ENCODE results near the gene USP19.

The USP19 gene

DNA sequence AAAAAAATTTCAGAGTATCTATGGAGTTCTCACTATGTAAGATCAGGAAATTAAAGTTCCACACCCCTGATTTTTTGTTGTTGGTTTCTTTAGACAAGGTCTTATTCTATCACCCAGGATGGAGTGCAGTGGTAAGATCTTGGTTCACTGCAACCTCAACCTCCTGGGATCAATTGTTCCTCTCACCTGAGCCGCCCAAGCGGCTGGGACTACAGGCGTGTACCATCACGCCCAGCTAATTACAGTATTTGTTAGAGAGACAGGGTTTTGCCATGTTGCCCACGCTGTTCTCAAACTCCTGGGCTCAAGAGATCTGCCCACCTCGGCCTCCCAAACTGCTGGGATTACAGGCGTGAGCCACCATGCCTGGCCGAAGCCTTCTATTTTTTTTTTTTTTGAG is 39.2 kb downstream of the USP19 start:
- H3K27me3 ChIP-seq (ENCODE audit: insufficient read depth, low read depth) = no peaks in the 10 kb centered on the region
- no peak overlapping the region for H3K27ac ChIP-seq
- H3K4me1 ChIP-seq (ENCODE audit: low read depth, poor library complexity, severe bottlenecking) = peaks cover 5% of the 10 kb centered on the region
- no peaks in the 10 kb centered on the region for H3K36me3 ChIP-seq (ENCODE audit: insufficient read depth)
- H3K9ac ChIP-seq = no peak overlapping the region
- H2AFZ ChIP-seq (ENCODE audit: low read depth) = no peak overlapping the region
- TF ChIP-seq, protein P1, sequence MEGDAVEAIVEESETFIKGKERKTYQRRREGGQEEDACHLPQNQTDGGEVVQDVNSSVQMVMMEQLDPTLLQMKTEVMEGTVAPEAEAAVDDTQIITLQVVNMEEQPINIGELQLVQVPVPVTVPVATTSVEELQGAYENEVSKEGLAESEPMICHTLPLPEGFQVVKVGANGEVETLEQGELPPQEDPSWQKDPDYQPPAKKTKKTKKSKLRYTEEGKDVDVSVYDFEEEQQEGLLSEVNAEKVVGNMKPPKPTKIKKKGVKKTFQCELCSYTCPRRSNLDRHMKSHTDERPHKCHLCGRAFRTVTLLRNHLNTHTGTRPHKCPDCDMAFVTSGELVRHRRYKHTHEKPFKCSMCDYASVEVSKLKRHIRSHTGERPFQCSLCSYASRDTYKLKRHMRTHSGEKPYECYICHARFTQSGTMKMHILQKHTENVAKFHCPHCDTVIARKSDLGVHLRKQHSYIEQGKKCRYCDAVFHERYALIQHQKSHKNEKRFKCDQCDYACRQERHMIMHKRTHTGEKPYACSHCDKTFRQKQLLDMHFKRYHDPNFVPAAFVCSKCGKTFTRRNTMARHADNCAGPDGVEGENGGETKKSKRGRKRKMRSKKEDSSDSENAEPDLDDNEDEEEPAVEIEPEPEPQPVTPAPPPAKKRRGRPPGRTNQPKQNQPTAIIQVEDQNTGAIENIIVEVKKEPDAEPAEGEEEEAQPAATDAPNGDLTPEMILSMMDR (conservative IDR thresholded peaks at IDR 0.05; ENCODE audit: low read depth, low read length) = no peak
- H3K4me2 ChIP-seq = no peak overlapping the region
- peaks cover 60% of the 10 kb centered on the region; the same call in 1 of the 2 replicates for H3K79me2 ChIP-seq (ENCODE audit: insufficient read depth, low read depth)
- no peaks in the 10 kb centered on the region for H4K20me1 ChIP-seq (ENCODE audit: insufficient read depth)
- no peak overlapping the region for H3K4me3 ChIP-seq (IDR thresholded peaks at IDR 0.05; ENCODE audit: insufficient read depth, low read depth, low read length)

DNA sequence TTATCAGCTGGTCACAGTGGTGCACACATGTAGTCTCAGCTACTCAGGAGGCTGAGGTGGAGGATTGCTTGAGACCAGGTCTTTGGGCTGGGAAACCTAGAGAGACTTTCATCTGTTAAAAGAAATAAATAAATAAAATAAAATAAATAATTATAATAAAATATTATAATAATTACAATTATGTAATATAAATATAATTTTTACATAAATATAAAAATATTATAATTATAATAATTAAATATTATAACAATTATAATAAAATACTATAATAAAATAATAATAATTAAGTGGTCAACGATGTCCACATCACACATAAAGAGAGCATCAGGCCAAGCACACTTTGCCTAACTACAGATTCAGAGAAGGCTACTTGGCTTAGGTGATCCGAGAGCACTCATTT is 41.4 kb downstream of the USP19 start:
- Histone ChIP-seq H2AFZ (ENCODE audit: low read depth) (no peak overlapping the region), H3K4me1 (ENCODE audit: low read depth, poor library complexity, severe bottlenecking) (peaks cover 5% of the 10 kb centered on the region), H3K4me3 (IDR thresholded peaks at IDR 0.05; ENCODE audit: insufficient read depth, low read depth, low read length) (no peak overlapping the region), H3K27me3 (ENCODE audit: insufficient read depth, low read depth) (no peaks in the 10 kb centered on the region), H3K27ac (no peak overlapping the region), H3K36me3 (ENCODE audit: insufficient read depth) (no peaks in the 10 kb centered on the region), H3K79me2 (ENCODE audit: insufficient read depth, low read depth) (peaks cover 41% of the 10 kb centered on the region; the same call in 1 of the 2 replicates), H3K4me2 (no peak overlapping the region), H4K20me1 (ENCODE audit: insufficient read depth) (no peaks in the 10 kb centered on the region), H3K9ac (no peak overlapping the region)
- TF ChIP-seq, protein P1 (conservative IDR thresholded peaks at IDR 0.05; ENCODE audit: low read depth, low read length) = no peak

DNA sequence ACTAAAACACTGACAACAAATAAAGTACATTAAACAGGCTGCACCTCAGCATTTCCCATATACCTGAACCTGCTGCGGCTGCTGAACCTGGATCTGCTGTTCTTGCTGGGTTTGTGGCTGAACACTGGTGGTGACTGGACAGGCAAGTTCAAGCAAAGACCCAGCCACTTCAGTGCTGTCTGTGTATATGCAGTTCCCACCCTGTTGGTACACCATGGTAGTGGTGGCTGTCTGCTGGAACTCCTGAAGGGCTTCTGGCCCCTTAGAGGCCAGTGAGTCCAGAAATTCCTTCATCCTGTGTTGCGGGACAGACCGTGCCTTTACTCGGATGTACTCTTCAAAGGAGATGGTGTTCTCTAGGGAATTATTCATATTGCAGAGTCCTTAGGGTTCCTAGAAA is 44.0 kb downstream of the USP19 start:
- peaks cover 24% of the 10 kb centered on the region; the same call in 1 of the 2 replicates for H3K79me2 ChIP-seq (ENCODE audit: insufficient read depth, low read depth)
- H3K27me3 ChIP-seq (ENCODE audit: insufficient read depth, low read depth) = no peaks in the 10 kb centered on the region
- no peak overlapping the region for H2AFZ ChIP-seq (ENCODE audit: low read depth)
- H3K4me1 ChIP-seq (ENCODE audit: low read depth, poor library complexity, severe bottlenecking) = peaks cover 5% of the 10 kb centered on the region
- no peak overlapping the region for H3K27ac ChIP-seq
- H3K4me3 ChIP-seq (IDR thresholded peaks at IDR 0.05; ENCODE audit: insufficient read depth, low read depth, low read length) = no peak overlapping the region
- no peaks in the 10 kb centered on the region for H3K36me3 ChIP-seq (ENCODE audit: insufficient read depth)
- no peaks in the 10 kb centered on the region for H4K20me1 ChIP-seq (ENCODE audit: insufficient read depth)
- TF ChIP-seq, protein P1 (conservative IDR thresholded peaks at IDR 0.05; ENCODE audit: low read depth, low read length) = no peak
- H3K4me2 ChIP-seq = no peak overlapping the region
- H3K9ac ChIP-seq = no peak overlapping the region

DNA sequence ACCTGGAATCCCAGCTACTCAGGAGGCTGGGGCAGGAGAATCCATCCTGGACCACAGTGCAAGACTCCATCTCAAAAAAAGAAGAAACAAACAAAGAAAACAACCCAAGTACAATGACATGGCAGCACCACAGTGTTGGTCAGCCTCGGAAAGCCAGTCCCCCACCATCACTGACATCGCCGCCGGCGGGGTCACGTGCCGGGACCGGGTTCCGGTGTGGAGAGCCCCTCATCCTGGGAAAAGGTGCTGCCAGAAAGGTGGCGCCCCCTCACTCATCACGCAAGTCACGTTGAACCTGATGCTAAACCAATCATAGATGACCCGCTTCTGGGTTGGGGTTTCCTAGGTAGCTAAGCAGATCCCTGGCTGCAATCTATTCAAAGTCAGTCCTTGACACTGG is 44.5 kb downstream of the USP19 start:
- Histone ChIP-seq H3K36me3 (ENCODE audit: insufficient read depth) (no peaks in the 10 kb centered on the region), H3K9ac (no peak overlapping the region), H3K27ac (no peak overlapping the region), H4K20me1 (ENCODE audit: insufficient read depth) (no peaks in the 10 kb centered on the region), H3K4me2 (no peak overlapping the region), H3K4me1 (ENCODE audit: low read depth, poor library complexity, severe bottlenecking) (peaks cover 3% of the 10 kb centered on the region), H3K27me3 (ENCODE audit: insufficient read depth, low read depth) (no peaks in the 10 kb centered on the region), H3K4me3 (IDR thresholded peaks at IDR 0.05; ENCODE audit: insufficient read depth, low read depth, low read length) (no peak overlapping the region), H2AFZ (ENCODE audit: low read depth) (no peak overlapping the region), H3K79me2 (ENCODE audit: insufficient read depth, low read depth) (peaks cover 19% of the 10 kb centered on the region; the same call in 1 of the 2 replicates)
- TF ChIP-seq, protein P1 (conservative IDR thresholded peaks at IDR 0.05; ENCODE audit: low read depth, low read length) = no peak
